Esophagus muscularis mucosa (tissue), 4 donors: ENCODE data around the gene PLCG2.

Experiments used
- EP300 ChIP-seq: sonication (generic); formaldehyde crosslinking; IDR thresholded peaks from one replicate; pipeline ENCODE4 v1.6.1; 2017; ENCODE audit warnings: antibody characterized with exemption
- POLR2A ChIP-seq: fragments of 450-650 bp; IDR thresholded peaks from one replicate; pipeline ENCODE4 v1.6.1; 2017; ENCODE audit warnings: antibody characterized with exemption, moderate library complexity, mild to moderate bottlenecking, low read depth
- TF ChIP-seq, protein P1 (sequence below), 3 experiments: fragments of 200-600 bp in 2 of 3; fragments of 450-650 bp in 1 of 3; sonication (generic) in 2 of 3; IDR thresholded peaks; one replicate each; pipeline ENCODE4 v1.5.1; 2017 to 2019; ENCODE audit warnings: antibody characterized with exemption in 3 of 3, mild to moderate bottlenecking in 2 of 3, moderate library complexity in 1 of 3

DNA sequence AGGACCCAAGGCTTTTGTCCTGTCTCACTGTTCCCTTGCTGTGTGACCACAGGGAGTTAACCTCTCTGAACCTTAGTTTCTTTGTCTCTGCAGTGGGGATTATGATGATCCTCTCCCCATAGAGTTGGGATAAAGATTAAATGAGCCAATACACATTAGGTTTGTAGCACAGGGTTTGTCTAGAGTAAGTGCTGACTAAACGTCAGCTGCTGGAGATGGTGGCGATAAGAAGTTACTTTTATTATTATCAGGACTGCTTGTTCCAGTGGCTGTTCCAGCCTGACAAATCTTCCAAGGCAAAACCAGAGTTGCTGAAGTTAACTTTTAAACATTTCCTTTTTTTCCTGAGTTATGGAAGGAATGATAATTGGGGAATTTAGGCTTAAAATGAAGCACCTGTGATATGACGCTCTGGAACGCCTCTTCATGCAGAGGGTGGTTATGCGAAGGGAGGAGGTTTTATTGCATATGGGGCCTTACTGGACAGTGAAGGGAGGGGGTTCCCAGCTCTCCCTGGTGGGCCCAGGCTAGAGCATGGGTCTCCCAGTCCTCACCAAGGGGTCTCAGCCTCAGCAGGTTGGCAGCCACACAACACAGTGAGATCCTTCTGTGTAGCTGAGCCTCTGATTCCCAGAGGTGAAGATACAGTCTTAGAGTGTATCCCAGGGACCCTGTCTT lies 35.8 kb downstream of the PLCG2 start:
- TF ChIP-seq, protein P1, sequence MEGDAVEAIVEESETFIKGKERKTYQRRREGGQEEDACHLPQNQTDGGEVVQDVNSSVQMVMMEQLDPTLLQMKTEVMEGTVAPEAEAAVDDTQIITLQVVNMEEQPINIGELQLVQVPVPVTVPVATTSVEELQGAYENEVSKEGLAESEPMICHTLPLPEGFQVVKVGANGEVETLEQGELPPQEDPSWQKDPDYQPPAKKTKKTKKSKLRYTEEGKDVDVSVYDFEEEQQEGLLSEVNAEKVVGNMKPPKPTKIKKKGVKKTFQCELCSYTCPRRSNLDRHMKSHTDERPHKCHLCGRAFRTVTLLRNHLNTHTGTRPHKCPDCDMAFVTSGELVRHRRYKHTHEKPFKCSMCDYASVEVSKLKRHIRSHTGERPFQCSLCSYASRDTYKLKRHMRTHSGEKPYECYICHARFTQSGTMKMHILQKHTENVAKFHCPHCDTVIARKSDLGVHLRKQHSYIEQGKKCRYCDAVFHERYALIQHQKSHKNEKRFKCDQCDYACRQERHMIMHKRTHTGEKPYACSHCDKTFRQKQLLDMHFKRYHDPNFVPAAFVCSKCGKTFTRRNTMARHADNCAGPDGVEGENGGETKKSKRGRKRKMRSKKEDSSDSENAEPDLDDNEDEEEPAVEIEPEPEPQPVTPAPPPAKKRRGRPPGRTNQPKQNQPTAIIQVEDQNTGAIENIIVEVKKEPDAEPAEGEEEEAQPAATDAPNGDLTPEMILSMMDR (IDR thresholded peaks at IDR 0.05): no peak
- TF ChIP-seq POLR2A (no peak), EP300 (no peak)
